Peyer's patch (tissue), 4 donors: Measurements from ENCODE around the gene TMEFF2. TPM values are rescaled to one million over a fixed set of nuclear protein-coding genes. Genes with fewer than 3 reads are reported as not detected.

ENCODE experiments used
- DNase-seq, 3 donors: peaks; one replicate each; pipeline ENCODE4 v3.0.0-alpha.2; 2017 to 2019
- H3K27ac ChIP-seq, 4 donors: fragments of 200-600 bp; sonication (generic); one replicate each; pipeline ENCODE4 v1.5.1; 2016 to 2019
- H3K27me3 ChIP-seq, 2 donors: fragments of 200-600 bp; sonication (generic); one replicate each; pipeline ENCODE4 v1.5.1; 2019
- H3K36me3 ChIP-seq, 3 donors: fragments of 200-600 bp; sonication (generic); one replicate each; pipeline ENCODE4 v1.5.1; 2016 to 2019
- H3K4me1 ChIP-seq, 4 donors: fragments of 200-600 bp; sonication (generic); one replicate each; pipeline ENCODE4 v1.5.1; 2016 to 2019
- H3K4me3 ChIP-seq, 4 donors: fragments of 200-600 bp; sonication (generic); 1 replicate in 3 of 4; 2 replicates in 1 of 4; pipeline ENCODE4 v1.5.1; 2016 to 2019; ENCODE audit warnings: mild to moderate bottlenecking in 1 of 4
- H3K9me3 ChIP-seq, 4 donors: fragments of 200-600 bp; sonication (generic); one replicate each; pipeline ENCODE4 v1.5.1; 2016 to 2019; ENCODE audit warnings: mild to moderate bottlenecking in 1 of 4
- CTCF ChIP-seq, 6 experiments: fragments of 450-650 bp in 4 of 6; fragments of 200-600 bp in 2 of 6; sonication (generic) in 1 of 6; IDR thresholded peaks; one replicate each; pipeline ENCODE4 v1.5.1; 2017 to 2019; ENCODE audit warnings: antibody characterized with exemption in 6 of 6, mild to moderate bottlenecking in 3 of 6, moderate library complexity in 1 of 6
- POLR2A ChIP-seq, 2 donors: fragments of 450-650 bp; IDR thresholded peaks; one replicate each; pipeline ENCODE4 v1.5.1; 2017; ENCODE audit warnings: antibody characterized with exemption in 2 of 2, mild to moderate bottlenecking in 2 of 2, moderate library complexity in 2 of 2
- total RNA-seq, 4 donors: library from RNA; depleted of rRNA; stranded (reverse); fragments of >200 nt; gene quantifications; one replicate each; pipeline ENCODE4 v1.1.0, GENCODE V29; 2016

Gene TMEFF2
- total RNA-seq, 4 donors from 2014 or later = 0.35 to 1.6 (median 0.68) TPM

DNA sequence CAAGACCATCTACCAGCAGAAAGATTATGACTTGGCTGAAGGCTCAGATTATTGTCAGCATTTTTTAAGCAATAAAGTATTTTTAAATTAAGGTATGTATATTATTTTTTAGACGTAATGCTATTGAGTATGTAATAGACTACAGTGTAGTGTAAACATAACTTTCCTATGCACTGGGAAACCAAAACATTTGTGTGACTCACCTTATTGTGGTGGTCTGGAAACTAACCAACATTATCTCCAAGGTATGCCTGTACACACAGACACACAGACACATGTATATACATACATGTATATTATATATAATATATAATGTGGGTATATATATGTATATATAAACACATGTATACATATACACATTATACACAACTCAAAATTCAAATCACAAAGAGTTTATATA, 9.1 kb upstream of the TMEFF2 start:
- Histone ChIP-seq H3K27me3 (no peaks in the 10 kb centered on the region), H3K4me1 (no peaks in the 10 kb centered on the region), H3K36me3 (no peaks in the 10 kb centered on the region), H3K27ac (no peak overlapping the region), H3K4me3 (no peak overlapping the region), H3K9me3 (no peaks in the 10 kb centered on the region)
- TF ChIP-seq POLR2A (IDR thresholded peaks at IDR 0.05) = no peak
- TF ChIP-seq CTCF (IDR thresholded peaks at IDR 0.05) = no peak
- DNase-seq = no peak

GRCh38 chr2:192202373-192202772, 7.6 kb upstream of the TMEFF2 start:
- Histone ChIP-seq H3K9me3 (no peaks in the 10 kb centered on the region), H3K36me3 (no peaks in the 10 kb centered on the region), H3K27me3 (no peaks in the 10 kb centered on the region), H3K27ac (no peak overlapping the region), H3K4me3 (no peak overlapping the region), H3K4me1 (no peaks in the 10 kb centered on the region)
- TF ChIP-seq CTCF (IDR thresholded peaks at IDR 0.05) (no peak), POLR2A (IDR thresholded peaks at IDR 0.05) (no peak)
- no peak for DNase-seq

DNA sequence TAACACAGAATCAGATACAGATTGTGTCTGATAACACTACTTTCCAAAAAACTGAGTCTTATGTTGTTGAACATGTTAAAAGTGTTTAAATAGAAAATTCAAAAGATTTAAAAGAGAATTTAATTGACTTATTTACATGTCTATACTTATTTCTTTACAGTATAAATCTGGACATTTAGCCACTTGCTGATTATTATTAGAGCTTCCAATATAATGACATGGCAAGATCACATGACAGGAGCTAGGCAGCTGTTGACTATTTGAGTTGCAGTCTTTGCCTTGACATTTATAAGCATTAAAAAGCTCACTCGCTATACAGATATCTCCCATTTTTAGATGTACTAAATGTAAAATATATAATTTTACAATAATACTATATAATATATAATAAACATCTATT, 6.4 kb upstream of the TMEFF2 start:
- H3K4me3 ChIP-seq = no peak overlapping the region
- TF ChIP-seq POLR2A (IDR thresholded peaks at IDR 0.05) = no peak
- TF ChIP-seq CTCF (IDR thresholded peaks at IDR 0.05) = no peak
- no peaks in the 10 kb centered on the region for H3K9me3 ChIP-seq
- no peak overlapping the region for H3K27ac ChIP-seq
- peaks cover 0 to 10% of the 10 kb centered on the region in 2 donors for H3K27me3 ChIP-seq
- peaks cover 0 to 4% (median 0%) of the 10 kb centered on the region in 4 donors for H3K4me1 ChIP-seq
- no peak for DNase-seq
- no peaks in the 10 kb centered on the region for H3K36me3 ChIP-seq

DNA sequence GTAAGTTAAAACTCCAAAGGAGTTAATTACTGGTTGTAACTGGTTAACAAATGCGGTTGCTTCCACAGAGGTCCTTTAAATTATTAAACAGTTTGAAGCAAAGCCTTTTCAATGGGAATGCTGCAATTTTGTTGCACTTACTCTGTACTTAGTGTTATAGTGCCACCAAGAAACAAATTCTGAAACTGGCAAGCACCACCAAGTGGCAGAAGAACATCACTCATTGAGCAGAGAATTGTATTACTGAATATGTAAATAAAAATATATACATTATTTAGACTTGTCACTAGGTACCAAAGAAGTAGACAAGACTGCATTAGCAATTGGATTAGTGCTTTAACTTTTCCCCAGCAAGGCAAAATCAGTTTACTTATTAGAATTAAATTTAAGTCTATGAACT, 2.6 kb upstream of the TMEFF2 start:
- H3K4me1 ChIP-seq = peaks cover 0 to 24% (median 3%) of the 10 kb centered on the region in 4 donors
- DNase-seq = no peak
- no peaks in the 10 kb centered on the region for H3K36me3 ChIP-seq
- H3K27me3 ChIP-seq = peaks cover 0 to 34% of the 10 kb centered on the region in 2 donors
- TF ChIP-seq POLR2A (IDR thresholded peaks at IDR 0.05) (no peak), CTCF (IDR thresholded peaks at IDR 0.05) (no peak)
- no peak overlapping the region for H3K4me3 ChIP-seq
- no peak overlapping the region for H3K27ac ChIP-seq
- no peaks in the 10 kb centered on the region for H3K9me3 ChIP-seq

GRCh38 chr2:192196421-192197194, 1.9 kb upstream of the TMEFF2 start:
- Histone ChIP-seq H3K4me1 (peaks cover 0 to 24% (median 3%) of the 10 kb centered on the region in 4 donors), H3K36me3 (no peaks in the 10 kb centered on the region), H3K27me3 (peaks cover 0 to 34% of the 10 kb centered on the region in 2 donors), H3K27ac (no peak overlapping the region), H3K4me3 (no peak overlapping the region), H3K9me3 (no peaks in the 10 kb centered on the region)
- no peak for DNase-seq
- TF ChIP-seq CTCF (IDR thresholded peaks at IDR 0.05) (no peak), POLR2A (IDR thresholded peaks at IDR 0.05) (no peak)
